GM18909 (cell line): Measurements from ENCODE around the gene MMP15.

Experiments used
- ATAC-seq: cut with Tn5 transposase; IDR thresholded peaks from one replicate; pipeline ENCODE4 v1.9.1; 2021; ENCODE audit warnings: mild to moderate bottlenecking; ENCODE audit not compliant: unreplicated experiment, poor library complexity

Gene MMP15

DNA sequence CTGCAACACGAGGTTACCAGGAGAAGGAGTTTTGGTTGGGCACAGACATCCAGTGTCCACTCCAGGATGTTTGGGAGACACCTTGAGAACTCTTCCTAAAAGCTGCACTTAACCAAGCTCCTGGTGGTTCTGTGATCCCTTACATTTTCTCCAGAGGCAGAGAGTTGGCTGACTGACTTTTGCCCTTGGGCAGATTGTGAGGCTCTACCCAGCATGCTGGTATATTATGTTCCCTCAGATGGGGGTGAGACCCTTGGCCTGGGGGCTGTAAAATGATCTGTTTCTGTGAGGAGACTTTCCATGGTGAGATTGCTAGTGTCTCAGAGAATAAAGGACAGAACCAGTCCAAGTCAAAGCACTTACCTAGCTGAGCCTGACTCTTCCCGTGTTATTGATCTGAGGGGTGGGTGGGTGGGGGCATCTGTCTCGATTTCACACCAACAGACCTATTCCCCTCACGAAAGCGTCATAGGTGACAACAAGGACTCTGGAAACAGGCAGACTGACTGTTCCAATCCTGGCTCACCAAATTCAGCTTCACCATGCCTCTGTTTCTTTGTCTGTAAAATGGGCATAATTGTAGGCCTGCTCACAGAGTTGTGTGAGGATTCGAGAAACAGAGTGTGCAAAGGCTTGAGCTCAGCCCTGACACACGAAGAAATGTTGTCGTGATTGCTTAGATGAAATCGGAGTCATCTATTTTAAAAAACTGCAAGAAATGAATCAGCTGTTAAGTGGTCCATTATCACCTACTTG is 12.2 kb upstream of the MMP15 start:
- no peak for ATAC-seq

DNA sequence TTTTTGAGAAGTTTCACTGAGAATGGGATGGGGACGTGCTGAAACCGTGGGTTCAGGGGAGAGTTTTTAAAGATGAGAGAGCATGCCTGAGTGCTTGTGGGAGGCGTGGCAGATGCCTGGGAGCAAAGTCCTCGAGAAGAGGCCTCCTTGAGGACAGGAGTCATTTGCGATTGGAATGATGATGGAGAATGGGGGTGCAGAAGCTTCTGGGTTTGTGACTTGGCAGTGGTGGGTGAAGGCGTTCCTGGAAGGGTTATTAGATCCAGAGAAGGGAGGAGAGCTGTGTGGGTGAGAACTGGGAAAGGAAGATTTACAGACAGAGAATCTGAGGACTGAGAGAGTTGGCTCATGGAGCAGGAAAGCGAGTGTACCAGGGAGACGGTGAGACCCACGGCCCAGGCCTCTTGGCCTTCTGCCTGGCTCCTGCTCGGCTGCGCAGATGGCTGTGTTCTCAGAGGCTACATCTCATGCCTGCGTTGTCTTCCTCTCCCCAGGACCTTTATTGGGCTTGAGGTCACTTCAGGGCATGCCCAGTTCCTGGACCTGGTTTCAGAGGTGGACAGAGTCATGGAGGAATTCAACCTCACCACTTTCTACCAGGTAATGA is 8.6 kb upstream of the MMP15 start:
- ATAC-seq, result no peak

DNA sequence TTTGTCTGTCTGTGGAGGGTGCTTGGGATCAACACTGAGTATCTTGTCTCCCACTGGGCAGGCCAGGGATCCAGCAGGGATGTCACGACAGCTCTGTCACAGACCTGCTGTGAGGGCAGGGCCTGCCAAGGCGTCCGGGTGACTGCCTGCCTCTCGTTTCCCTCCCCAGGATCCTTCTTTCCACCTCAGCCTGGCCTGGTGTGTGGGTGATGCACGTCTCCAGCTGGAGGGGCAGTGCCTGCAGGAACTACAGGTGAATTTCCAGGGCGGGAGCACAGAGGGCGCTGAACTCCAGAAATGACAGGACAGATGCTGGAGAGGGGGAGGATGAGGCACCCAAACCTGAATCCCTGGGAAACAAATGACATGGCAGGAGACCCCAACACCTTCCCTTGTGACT is 6.8 kb upstream of the MMP15 start:
- ATAC-seq, result no peak

DNA sequence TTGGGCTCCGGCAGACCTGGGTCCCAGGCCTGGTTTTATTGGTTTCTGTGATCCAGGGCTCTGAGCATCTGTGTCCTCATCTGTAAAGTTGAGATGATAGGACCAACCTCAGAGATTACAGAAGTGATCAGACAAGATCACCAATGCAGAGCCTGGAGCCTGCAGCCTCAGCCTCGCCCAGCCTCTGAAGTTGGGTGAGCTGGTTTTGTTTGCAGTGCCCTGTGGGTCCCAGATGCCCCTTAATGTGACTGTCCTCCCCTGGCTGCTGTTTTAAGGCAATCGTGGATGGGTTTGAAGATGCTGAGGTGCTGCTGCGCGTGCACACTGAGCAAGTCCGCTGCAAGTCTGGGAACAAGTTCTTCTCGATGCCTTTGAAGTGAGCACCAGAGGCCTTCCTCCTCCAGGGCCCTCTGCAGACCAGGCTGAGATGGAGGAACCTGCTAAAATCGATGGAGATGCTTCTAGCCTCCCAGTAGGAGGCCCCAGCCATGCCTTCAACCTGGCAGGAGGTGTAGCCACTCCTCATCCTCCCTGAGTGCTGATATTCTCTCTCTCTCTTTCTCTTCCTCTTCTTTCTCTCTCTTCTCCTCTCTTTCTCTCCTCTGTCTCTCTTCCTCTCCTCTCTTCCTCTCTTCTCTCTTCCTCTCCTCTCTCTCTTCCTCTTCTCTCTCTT is 5.6 kb upstream of the MMP15 start:
- no peak for ATAC-seq

DNA sequence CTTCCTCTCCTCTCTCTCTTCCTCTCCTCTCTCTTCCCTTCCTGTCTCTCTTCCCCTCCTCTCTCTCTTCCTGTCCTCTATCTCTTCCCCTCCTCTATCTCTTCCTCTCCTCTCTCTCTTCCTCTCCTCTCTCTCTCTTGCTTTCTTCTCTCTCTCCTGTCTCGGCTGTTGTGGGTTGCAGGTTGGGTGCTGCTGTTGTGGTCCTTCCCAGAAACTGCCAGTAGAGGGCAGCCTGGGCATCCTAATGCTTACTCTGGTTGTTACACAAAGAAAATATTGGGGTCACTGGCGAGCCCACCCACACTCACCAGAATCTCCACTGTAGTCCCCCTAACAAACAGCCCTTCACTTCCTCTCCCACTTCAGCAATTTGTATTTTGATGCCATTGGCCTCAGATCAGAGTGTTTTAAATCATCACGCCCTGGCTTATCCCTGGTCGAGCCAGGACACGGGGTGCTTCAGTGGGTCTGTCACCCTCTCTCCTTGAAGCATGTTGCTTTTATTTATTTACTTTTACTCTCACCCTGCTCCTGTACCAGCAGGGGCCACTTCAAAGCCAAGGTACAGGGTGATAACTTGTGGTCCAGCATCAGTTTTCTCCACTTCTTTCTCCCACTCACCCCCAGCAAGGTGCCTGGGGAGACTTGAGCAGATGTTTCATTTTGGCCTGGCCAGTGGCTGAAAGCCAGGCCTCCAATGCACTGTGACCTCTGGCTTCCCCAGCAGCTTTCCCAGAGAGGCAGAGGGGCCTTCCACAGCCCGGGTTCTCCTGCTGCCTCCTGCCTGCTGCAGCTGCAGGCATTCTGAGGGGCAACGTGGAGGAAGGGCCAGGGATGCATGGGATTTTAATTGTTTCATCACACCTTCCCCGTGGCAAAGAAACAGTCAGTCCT is 4.7 kb upstream of the MMP15 start:
- no peak for ATAC-seq

DNA sequence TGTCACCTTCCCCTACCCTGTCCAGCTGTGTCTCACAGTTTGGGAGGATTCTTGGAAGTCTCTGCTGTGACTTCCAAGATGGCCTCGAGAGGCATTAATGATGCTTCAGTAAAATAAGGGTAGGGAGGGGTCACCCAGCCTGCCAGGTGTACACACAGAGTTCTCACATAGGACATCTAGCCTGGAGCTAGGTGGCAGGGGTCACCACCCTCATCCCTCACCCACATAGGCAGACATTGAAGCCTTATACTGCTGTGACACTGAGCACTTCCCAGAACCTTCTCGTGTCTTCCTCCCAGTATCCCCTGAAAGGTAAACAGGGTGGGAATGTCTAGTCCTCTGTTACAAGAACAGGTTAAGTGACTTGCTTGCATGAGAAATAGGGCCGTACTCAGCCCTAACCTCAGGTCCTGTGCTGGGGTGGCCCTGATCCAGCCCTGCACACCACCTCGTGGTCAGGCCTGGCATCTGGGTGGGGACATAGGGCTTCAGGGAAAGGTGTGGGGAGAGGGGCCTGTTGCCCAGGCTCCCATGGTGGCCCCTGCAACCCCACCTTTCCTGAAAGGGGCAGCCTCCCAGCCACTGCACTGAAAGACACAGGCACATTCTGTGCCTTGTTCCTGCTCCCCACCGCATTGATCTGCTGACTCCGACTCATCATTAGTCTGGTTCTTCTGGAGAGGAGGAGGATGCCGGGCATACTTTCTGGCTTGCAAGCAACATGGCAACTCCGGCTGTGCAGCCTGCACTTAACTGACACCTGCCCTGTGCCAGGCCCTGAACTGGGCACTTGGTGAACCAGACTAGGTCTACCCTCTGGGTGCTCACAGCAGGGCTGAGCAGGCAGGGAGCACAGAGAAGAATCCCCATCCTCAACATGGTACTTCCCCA is 3.6 kb upstream of the MMP15 start:
- ATAC-seq, result no peak

DNA sequence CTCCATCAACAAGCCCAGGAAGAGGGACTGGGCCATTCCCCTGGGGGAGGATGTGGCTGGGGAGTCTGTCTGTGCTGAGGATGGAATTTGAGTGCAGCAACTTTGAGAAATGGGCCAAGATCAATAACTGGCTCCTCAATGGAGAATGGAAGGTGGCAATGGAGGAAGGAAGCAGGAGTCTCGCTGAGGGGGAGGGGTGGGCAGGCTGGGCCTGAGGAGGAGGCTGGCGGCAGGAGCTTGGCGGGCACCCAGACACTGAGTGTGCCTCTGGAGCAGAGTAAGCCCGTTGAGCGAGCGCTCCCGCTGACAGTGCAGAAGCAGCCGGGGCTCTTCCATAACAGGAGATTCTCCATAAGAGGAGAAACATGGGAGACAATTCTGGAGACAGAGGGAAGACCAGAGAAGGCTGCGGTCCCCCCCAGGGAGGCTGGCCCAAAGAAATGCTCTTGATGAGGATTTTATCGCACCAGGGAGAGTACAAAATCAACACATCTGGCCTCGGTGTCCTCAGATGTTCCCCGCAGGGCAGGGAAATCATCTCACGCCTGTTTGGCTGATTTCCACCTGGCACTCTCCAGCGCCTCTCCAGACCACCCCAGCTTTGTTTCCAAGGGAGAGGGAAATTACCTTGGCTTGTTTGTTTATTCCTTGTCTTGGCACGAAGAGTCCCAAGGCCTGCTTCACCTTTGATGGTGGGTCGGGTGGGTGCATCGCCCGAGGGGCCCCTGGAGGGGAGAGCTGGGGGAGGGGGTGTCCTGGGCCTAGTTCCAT is 2.8 kb upstream of the MMP15 start:
- no peak for ATAC-seq

DNA sequence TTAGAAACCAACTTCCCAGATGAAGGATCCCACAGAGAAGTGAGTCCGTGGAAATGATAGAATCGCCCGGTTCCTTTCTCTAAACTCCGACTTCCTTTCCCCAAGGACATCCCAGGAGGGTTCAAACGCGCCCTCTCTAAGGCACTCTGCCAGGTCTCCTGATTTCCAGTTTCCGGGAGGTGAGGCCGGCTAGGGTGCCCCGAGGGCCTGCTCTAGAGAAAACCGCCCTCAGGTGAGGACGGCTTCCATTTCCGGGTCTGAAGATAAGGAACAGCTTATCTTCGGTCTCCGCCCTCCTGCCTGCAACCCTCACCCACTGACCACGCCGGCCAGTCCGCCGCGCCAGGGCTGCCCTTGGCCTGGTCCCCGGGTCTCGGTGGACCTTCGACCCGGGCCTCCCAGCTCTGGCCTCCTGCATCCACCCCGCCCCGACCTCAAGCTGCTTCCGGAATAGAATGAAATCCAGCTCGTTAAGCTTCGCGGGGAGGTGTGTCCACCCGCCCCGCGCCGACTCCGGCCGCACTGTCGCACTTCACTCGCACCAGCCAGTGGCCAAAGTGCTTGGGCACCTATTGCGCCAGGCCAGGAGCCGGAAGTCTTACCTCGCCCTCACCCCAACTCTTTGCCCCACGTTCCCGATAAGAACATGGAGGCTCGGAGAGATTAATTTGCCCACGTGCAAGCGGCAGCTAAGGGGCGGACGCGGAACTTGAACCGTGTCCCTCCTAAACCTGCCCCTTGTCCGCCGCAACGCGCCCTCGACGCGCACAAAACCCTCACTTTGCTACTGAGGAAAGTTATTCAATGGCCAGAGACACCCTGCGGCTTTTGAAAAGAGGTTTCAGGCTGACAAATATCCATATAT is 836 bp upstream of the MMP15 start:
- ATAC-seq, result no peak

DNA sequence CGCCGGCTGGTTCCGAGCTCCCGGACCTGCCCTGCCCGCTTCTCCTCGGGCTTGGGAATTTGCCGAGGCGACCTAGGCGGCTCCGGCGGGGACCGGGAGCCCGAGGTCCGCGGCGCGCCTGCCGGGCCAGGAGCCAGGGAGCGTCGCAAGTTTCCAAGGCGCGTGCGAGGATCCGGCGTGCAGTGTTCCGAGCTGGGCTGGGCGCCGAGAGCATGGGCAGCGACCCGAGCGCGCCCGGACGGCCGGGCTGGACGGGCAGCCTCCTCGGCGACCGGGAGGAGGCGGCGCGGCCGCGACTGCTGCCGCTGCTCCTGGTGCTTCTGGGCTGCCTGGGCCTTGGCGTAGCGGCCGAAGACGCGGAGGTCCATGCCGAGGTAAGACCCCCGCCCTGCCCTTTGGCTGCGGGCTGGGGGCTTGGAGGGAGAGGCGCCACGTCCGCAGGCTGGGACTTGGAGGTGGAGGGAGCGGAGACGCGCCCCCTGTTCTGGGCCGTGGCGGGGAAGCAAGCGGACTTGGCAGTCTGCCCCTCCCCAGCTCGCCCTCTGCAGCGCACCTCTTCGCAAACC is 668 bp downstream of the MMP15 start:
- peak; percentile 19 for ATAC-seq

DNA sequence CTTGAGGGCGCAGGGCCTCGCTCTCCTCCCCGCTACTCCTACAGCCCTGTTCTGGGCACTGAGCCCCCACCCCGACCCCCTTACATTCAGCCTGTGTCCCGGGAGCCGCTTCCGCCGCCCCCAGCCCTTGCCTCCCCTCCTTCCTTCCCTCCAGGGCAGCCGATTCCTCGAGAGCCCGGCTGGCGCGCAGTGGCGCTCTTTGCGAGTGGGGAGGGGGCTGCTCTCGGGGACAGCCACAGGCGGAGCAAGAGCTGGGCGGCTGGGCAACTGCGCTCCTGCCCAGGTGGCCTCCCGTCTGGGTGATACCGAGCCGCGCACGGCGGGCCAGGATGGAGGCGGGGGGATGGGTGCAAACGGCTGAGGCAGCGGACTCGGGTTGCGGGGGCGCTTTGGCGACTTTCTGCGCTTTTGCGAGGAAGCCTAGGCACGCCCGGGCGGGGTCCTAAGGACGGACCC is 1.2 kb downstream of the MMP15 start:
- ATAC-seq, result no peak

DNA sequence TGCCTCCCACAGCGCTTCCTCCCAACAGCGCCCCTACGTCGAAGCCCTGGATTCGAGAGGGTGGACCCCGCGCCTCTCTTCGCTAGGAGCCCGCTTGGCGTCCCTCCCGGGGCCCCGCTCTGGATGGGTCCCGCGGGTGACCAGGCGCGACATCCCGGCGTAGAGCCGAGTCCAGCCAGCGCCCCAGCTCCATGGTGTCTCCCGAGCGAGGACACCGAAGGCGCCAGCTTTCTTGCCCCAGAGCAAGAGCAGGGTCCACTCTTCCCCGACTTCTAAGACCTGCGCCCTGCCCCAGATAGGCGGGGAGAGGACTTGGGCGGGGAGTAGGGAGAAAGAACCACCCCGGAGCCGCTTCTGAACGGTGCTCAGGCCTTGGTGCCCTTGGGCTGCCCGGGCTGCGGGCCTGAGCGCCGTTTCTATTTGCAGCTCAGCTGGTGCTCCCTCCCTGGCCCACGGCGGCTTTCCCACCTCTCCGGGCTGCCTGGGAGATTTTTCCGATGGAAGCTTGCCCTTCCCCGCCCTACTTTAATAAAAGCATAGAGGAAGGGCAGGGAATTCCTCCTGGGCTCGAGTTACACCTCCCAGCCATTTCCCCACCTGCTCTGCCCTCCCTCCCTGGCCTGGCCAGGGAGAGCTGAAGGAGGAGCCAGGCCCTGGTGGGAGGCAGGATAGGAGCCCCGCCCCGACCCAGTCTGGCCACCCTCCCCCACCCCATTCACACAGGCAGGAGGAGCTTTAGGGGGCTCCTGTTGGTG is 1.8 kb downstream of the MMP15 start:
- ATAC-seq, result no peak

DNA sequence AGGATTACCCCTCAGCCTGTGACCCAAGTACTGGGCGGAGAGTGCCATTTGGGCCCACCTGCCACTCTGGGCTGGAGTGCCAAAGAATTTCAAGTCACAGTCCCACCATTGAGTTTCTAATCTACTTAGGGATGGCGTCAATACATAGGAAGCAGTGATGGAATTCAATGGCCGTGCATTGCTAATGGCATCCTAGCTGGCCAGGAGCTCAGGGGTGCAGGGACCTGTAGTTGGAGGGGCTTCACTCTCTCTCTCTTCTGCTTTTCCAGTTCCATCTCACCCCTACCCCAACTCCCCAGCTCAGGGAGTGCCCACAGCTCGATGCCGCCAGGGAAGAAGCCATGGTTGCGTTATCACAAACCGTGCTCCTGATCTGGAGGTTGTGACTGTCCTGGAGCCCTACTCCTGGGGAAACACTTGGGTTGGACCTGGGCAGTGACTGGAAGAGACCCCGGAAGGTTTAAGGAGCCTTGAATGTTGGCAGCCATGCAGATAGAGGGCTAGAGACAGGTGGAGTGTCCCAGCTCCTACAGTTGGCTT is 2.4 kb downstream of the MMP15 start:
- no peak for ATAC-seq

DNA sequence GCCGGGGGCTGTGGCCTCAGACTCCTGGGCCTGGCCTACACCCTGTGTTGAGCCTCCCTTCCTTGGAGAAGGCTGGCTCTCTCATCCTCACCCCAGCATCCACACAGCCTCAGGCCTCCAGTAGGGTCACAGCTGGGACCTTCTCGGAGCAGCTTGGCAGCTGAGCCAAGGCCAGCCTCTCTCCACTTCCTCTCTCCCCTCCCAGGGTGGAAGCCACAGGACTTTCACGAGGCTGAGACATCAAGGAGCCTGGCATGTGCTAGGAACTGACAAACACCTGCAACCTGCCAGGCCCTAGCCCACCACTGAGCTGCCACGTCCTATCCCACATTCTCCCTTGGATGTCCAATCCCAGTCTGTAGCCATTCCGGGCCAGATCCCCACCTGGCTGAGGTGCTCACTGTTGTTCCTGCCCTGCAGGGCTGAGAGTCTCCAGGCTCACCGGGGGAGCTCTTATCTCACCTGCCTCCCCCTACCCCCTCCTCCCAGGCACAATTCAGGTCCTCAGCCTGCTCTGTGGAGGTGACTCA is 3.1 kb downstream of the MMP15 start:
- ATAC-seq, result no peak

DNA sequence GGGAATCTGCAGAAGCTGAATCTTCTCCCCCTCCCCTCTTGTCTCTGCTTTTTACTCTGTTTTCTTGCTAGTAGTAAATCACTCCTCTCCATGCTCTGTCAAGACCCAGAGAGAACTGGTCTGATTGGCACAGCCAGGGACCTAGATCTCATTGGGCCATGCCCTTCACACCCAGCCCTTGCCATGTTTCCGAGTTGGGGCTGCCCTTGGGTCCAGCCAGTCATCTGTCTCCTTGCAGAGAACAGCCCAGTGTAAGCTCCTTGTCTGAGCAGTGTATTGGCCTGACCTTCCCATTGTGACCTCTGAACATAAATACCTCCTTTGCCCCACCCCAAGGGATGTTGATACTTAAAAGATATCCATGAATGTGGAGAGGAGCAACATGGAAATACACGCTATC is 3.9 kb downstream of the MMP15 start:
- no peak for ATAC-seq

DNA sequence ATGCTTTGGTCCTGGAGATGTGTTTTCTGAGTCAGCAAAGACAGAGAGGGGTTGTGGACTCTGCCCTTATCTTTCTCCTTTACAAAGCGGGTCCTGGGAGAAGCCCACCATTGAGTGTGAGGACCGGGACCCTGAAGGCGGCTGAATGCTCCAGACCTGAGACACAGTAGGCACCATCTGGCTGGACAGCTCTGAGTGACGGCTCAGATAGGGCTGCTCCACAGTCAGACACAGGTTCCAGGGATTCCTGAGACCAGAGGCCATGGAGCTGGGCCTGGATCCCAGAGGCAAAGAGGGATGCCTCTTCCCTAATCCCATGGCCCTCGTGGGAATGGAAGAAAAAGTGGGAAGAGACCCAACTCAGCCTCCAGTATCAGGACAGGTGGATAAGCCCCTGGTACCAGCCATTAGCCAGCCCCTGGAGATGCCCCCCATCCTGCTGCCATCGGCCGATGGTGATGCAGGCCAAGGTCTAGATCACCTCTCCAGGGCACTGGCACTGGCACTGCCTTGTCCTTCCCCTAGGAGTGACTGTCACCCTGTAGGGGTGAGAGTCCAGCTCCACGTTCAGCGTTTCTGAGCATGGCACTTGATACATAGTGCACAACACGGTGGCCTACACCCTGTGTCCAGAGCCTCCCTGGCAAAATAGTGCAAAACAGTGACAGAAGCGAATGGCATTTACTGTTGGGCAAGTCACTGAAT is 4.7 kb downstream of the MMP15 start:
- no peak for ATAC-seq
